NCI-H1092 (cell line): ENCODE data around the gene LIMK2.
"Not testable (repeated sequence)": the region's sequence is repeated elsewhere in the genome, so short reads cannot be mapped to it uniquely, and the experiment has no call there.

ENCODE experiments used
- DNase-seq: peaks from one replicate; lab custom pipeline; 2025; lab: John Stamatoyannopoulos, UW

Gene LIMK2

DNA sequence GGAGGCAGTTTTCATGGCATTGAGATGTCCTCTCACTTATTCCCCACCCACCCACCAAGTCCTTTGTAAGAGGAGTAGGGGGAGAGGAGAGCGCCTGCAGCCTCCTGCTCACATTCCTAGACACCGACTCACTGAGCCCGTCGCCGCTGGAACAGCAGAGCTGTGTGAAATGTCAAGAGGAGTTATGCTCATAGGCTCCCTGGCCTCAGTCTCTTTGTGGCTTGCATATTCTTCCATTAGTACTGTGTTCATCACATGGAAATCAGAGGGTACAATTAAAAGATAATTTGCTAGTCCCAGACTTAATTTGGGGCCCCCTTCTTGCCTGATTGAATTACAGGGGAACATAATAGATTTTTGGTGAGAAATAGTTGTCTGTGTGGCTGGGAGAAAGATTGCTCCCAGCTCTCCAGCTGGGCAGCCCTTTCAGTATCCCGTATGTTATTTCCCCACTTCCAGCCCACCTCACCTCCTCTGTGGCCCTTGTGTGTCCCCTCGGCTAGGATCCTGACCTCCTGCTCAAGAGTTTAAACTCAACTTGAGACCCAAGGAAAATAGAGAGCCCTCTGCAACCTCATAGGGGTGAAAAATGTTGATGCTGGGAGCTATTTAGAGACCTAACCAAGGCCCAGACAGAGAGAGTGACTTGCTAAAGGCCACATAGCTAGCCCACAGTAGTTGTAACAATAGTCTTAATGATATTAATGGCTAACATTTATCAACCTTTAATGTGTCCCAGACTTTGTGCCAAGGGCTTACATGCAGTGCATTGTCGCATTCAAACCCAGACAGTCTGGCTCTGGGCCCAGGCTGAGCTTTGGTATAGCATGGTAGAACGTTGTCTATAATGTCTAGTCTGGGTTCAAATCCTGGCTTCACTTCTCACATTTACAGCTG is 32.2 kb downstream of the LIMK2 start:
- DNase-seq, result no peak

DNA sequence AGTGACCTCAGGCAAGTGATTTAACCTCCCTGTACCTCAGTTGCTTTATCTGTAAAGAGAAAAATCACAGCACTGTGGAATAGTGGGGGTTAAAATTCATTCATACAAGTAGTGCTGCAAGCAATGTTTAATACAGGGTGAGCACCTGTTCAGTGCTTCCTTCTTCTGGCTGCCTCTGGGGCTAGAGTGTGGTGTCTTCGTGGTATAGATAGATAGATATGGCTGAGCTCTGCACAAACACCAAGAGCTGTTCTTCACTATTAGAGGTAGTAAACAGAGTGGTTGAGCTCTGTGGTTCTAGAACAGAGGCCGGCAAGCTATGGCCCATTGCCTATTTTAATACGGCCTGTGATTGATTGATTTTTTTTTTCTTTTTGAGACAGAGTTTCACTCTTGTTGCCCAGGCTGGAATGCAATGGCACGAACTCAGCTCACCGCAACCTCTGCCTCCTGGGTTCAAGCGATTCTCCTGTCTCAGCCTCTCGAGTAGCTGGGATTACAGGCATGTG is 32.9 kb downstream of the LIMK2 start:
- DNase-seq, result no peak

DNA sequence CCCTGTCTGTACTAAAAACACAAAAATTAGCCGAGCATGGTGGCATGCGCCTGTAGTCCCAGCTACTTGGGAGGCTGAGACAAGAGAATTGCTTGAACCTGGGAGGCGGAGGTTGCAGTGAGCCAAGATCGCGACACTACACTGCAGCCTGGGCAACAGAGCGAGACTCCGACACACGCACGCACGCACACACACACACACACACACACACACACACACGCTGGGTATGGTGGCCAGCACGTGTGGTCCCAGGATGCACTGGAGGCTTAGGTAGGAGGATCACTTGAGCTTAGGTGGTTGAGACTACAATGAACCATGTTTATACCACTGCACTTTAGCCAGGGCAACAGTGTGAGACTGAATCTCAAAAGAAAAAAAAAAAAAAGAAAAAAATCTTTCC is 33.9 kb downstream of the LIMK2 start:
- not testable (repeated sequence) for DNase-seq

DNA sequence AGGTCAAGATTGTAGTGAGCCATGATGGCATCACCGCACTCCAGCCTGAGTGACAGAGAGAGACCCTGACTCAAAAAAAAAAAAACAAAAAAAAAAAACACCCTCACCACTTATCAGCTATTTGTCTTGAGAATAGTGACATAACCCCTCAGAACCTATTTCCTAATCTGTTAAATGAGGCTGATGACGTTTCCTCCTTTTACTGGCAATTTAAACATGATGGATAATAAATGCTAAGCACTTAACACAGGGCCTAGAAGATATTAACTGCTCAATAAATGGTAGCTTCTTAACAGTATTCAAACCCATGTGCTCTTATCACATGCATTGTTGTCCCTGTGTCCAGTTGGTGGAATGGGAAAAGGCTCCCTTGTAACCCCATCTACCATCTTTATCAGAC is 34.6 kb downstream of the LIMK2 start:
- DNase-seq, result no peak

DNA sequence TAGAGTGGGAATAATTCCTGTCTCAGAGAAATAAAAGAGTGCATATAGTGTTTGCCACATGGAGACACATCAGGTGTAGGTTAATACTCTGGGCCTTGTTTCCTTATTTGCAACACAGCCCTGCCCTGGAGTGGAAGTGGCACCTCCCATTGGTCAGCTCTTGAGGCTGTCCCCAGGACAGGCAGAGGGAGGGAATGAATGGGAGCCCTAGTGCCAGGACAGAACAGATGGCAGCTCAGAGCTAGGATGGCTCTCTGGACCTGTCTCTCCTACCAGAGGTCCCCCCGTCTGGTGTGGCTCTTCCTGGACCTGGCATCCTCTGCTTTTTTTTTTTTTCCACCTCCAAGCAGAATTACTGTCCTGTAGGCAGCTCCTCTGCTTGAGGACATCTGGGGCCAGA is 35.6 kb downstream of the LIMK2 start:
- DNase-seq, result no peak

DNA sequence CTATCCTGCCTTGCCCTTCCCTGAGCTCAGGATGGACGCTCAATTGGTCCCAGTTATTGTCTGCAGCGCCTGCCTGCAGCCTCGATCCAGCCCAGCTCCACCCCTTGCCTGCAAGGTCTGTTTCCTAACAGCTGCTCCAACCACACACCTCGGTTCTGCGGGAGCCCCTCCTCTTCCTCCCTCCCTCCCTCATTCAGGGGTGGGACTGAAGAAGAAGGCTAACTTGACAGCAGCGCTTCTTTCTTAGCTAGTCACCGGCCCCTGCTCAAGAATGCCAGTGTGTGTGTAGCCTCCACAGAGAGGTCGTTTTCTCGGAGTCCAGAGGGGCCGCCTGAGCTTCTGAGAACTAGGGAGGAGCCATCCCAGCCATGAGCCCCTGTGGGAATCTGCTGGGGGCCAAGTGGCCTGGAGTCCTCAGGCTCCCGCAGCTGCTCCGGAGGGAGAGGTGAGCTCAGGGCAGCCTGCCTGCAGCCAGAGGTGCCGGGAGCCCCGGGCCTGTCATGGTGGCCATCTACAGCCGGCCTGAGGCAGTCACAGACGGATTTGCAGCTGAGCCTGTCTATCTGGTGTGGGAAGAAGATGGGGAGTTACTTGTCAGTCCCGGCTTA is 36.1 kb downstream of the LIMK2 start:
- no peak for DNase-seq

DNA sequence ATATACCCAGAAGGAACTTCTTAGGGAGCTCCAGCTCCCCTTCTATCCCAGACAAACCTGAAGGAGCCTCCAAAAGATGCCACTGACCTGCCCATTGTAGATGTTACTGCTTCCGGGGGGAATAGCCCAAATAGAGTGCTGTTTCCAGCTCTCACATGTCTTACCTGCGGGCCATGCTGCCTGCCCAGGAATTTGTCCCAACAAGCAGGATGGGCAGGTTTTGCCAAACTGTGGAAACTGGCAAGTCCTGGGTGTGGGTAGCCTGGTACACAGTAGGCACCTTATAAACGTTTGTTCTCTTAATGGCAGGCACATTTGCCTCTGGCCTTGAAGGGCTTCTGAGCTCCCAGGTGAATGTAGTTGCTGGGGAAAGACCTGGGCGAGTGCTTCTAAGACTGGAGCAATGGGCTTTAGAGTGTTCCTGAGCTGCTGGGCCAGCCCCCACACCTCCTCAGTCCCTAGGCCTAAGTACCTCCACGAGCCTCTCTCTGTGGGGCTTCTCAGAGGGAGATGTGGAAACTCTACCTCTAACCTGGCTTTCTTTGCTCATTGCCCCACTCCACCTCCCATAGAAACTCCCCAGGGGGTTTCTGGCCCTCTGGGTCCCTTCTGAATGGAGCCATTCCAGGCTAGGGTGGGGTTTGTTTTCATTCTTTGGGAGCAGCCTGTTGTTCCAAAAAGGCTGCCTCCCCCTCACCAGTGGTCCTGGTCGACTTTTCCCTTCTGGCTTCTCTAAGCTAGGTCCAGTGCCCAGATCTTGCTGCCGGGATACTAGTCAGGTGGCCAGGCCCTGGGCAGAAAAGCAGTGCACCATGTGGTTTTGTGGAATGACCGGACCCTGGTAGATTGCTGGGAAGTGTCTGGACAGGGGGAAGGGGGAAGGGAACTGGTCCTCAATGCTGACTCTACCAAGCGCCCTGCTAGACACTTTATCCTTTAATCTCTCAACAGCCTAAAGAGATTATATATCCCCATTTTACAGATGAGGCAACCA is 37.2 kb downstream of the LIMK2 start:
- DNase-seq, result no peak

DNA sequence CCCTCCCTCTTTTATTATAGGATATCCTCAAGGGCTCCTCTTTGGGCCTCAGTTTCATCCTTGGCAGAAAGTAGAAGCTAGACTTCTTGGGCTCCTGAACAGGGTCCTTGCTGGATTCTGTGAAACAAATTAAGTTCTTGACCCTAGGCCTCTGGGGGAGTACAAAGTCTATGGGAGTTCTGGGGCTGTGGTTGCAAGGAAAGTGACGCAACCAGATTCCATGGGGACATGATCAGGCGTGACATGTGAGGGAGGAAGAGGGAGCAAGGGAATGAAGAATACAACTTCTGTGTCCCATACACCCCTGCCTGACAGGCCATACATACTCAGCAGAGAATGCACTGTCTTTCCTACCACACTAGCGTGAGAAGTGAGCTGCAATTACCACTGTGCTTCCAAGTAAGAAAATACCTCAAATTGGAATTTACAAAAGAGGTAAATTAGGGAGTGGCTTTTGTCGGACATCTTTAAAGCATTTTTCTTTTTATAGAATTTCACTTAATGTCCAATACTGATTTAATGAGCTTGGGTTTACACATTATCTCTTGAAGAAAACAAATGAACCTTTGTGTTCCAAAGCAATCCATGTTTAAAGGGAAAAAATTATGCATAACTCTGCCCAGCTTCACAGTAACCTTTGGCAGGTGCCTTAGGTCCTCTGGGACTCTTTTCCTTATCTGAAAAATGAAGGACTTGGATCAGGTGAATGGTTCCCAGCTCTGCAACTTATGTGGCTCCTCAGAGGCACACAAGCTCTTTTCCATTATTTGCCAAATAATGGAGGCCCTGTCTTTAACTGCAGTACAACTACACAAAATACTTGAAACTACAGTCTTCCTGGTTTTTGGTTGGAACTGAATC is 38.9 kb downstream of the LIMK2 start:
- no peak for DNase-seq

DNA sequence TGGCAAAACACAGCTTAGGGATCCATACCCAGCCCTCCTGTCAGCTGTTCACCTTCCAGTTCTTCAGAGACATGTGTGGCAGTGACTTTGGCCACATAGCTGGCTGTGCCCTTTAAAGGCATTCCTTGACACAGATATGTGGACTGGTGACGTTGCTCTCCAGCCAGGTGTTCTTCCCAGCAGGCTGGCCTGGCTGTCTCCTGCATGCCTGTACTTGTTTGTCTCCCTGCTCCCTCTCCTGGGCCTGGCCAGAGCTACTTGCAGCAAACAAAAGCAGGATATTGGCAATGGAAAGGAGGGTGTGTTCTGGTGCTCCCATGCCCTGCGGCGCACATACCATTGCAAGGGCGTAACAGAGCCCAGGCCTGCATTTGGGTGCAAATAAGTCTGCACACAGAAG is 41.9 kb downstream of the LIMK2 start:
- DNase-seq, result no peak

DNA sequence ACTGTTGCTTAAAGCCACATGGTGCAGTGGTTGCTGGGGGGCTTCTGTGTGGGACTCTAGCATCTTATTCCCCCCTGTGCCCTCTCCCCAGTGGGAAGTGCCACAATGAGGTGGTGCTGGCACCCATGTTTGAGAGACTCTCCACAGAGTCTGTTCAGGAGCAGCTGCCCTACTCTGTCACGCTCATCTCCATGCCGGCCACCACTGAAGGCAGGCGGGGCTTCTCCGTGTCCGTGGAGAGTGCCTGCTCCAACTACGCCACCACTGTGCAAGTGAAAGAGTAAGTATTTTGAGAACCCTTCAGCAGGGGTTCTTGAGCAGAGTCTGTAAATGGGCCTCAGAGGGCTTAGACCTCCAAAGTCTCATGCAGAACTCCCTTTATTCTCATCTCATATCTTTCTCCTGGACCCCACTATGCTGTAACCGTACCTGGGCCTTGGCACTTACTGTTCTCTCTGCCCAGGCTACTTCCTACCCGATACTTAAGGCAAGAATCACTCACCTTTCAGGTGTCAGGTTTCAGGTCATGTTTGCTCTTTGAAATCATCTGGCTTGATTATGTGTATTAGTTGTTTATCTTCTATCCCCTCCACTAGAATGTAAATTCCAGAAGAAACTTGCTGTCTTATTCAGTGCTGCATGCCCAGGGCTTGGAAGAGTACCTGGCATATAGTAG is 47.8 kb downstream of the LIMK2 start:
- DNase-seq, result no peak

DNA sequence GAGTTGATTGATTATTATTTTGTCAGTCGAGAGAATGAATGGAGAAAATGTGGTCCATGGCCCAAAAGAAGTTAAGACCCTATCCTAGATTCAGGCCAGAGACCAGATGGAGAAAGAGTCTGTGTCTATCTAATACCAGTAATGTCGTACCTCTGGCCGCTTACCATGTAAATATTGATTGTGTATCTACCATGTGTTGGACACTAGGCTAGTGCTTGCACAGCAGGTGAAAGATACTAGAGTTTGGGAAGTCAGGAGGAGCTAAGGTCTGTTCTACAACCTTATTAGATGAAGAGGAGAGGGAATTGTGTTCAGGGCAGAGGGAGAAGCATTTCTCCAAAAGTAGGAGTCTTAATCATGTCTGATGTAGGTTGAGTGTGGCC is 48.4 kb downstream of the LIMK2 start:
- no peak for DNase-seq

DNA sequence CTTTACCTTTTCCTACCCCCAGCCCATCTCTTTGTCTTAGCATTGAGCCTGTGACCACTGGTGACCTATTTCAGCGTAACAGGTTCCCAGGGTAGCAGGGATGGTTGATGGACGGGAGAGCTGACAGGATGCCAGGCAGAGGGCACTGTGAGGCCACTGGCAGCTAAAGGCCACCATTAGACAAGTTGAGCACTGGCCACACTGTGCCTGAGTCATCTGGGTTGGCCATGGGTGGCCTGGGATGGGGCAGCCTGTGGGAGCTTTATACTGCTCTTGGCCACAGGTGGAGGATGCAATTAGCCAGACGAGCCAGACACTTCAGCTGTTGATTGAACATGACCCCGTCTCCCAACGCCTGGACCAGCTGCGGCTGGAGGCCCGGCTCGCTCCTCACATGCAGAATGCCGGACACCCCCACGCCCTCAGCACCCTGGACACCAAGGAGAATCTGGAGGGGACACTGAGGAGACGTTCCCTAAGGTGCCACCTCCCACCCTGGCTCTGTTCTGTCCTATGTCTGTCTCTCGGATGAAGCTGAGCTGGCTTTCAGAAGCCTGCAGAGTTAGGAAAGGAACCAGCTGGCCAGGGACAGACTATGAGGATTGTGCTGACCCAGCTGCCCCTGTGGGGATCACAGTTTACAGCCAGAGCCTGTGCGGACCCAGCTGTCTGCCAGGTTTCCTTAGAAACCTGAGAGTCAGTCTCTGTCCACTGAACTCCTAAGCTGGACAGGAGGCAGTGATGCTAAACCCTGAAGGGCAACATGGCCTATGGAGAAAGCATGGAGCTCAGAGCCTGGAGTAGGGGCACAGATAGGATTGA is 50.4 kb downstream of the LIMK2 start:
- DNase-seq, result no peak

DNA sequence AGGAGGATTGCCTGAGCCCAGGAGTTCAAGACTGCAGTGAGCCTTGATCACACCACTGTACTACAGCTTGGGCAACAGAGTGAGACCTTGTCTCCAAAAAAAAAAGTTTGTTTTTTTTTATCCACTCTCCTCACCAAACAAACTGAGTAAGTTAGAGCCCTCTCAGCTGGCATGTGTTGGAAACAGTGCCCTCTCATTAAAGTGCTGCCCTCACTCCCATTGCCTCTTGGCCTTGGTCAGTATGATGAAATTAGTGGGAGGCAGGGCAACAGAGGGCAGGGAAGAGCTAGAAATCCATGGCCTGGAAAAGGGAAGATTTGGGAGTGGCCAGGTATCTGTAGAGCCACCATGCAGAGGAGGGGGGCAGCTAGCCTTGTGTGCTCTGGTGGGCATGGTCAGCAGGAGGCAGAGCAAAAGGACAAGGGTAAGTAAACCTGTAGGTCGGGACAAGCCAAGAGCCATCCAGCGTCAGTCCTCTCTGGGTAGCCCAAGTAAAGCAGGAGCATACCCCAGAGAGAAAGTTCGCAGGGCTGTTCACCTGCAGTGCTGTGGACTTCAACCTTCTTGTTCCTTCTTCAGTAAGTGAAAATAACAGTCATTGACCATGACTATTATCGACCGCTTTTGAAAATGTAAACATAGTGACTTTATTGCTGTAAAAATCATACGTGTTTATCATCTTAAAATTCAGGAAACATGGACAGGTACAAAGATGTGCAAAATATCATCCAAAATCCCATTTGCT is 52.0 kb downstream of the LIMK2 start:
- DNase-seq, result no peak

DNA sequence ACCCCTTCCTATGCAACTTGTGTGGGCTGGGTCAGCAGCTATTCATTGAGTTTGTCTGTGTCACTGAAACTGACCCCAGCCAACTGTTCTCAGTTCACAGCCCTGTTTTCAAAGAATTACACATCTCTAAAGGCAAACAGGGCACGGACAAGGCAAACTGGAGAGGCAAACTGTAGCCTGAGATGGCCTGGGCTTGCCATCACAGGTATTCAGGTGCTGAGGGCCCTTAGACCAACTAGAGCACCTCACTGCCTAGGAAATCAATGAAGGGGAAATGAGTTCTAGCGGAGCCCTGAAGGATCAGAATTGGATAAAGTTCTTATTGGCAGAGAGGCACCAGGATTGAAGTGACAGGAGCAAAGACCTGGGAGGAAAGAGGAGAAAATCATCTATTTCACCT is 56.2 kb downstream of the LIMK2 start:
- no peak for DNase-seq

DNA sequence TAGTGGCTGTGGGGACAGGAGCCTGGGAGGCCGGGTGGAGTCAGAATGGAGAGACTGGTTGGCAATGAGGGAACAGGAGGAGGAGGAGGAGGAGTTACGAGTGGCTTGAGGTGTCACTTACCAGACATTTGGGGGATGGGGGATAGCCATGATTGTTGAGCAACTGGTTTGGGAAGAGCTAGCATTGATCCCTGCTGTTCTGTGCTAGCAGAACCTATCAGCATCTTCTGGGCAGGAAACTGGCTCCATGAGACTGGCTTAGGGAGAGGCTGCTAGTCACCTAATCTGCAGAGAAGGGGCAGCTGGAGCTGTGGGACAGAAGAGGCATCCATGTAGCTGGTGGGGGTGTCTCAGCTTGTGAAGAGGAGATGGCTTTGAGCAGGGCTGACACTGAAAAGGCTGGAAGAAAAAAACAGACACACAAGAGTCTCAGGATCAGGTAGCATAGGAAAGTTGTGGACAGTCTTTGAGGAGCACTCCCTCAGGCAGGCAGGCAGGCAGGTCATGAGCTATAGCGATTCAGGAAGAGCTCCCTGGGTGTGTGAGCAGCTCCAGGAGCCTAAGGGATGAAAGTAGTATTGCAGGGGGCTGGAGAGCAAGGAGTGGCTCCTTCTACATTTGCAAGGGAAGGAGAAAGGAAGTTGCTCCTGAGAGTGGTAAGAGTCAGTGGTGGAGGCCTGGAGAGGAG is 57.9 kb downstream of the LIMK2 start:
- DNase-seq, result no peak

DNA sequence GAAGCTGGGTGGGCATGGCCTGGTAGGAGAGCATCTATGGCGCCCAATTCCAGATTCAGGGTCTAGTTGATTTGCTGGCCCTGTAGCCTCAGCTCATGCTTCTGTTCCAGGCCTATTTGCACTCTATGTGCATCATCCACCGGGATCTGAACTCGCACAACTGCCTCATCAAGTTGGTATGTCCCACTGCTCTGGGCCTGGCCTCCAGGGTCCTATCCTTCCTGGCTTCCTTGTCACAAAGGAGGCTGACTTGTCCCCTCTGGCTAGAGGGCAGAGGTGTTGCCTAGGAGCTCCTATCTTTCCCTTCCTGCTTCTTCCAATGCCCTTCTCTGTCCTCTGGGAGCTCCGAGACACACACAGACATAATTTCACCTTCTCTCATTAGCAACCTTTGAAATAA is 58.9 kb downstream of the LIMK2 start:
- DNase-seq, result no peak

DNA sequence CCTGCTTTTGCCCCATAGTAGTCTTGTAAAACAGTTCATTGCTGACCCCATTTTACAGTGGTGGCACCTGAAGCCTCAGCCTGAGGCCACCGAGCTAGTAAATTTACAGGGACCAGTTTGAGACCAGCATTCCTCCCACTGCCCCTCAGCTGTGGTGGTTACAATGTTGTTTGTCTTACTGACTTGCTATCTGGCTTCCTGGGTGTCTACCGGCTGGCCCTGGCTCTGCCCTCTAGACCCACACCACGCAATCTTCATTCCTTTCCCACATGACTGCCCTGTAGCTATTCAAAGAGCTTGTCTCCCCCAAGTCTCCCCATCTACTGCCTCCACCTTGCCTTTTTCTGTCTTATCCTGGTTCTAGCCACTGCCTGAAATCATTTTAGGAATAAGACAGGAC is 59.4 kb downstream of the LIMK2 start:
- no peak for DNase-seq
